ENCODE measurements around the gene B3GNT5. TPM values are rescaled to one million over a fixed set of nuclear protein-coding genes. Genes with fewer than 3 reads are reported as not detected.

B3GNT5 gene
- total and polyA plus RNA-seq, 2 donors (not counting 1 experiment from before 2014, with no cell fraction given): 0.07 to 0.37 TPM

DNA sequence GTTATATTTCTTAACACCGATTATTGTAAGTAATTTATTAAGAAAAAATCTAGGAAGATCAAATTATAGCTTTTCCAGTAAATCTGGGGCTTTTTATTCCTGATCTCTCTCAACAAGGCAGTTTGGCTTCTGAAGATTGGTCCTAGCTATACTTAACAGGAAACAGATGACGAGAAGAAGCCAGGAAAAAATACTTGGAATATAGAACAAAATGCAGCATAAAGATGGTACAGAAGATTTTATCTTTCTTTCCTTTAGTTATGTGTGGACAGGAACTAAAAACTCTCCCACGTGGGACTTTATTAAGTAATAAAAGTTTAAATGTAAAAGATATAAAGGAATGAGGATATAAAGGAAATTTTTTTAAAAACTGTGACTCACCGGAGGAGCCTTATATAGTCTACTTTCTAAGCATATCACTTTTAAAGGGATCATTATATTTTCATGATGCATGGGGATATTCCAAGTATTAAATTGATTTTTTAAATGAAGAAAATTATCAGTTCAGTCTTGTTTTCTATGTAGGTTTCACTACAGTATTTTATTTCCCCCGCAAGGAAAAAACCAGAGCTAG, 8.2 kb downstream of the B3GNT5 start:
- Mint-ChIP-seq H3K4me3 (no peak overlapping the region), H3K27me3 (peaks cover 19% of the 10 kb centered on the region), H3K9me3 (ENCODE audit: insufficient read depth) (no peaks in the 10 kb centered on the region), H3K27ac (no peak overlapping the region), H3K4me1 (peaks cover 19% of the 10 kb centered on the region)
- Histone ChIP-seq H3K27ac (ENCODE audit: low read length in 2 of 2) (no peak overlapping the region), H3K9ac (ENCODE audit: low read length) (no peak overlapping the region), H3K4me3 (ENCODE audit: control extremely low read depth in 1 of 5, extremely low read depth in 1 of 5, insufficient read depth in 1 of 5, low read depth in 2 of 5, low read length in 4 of 5) (no peak overlapping the region), H3K9me3 (ENCODE audit: control extremely low read depth in 1 of 3, control insufficient read depth in 2 of 3, insufficient read depth in 1 of 3, low read length in 2 of 3) (no peaks in the 10 kb centered on the region), H3K27me3 (replicated peaks in 1 of 4; ENCODE audit: control extremely low read depth in 1 of 4, control insufficient read depth in 3 of 4, insufficient read depth in 4 of 4, low read length in 3 of 4) (peaks cover 0 to 9% (median 1%) of the 10 kb centered on the region in 4 experiments), H4K20me1 (ENCODE audit: control insufficient read depth, insufficient read depth, low read length, poor library complexity, severe bottlenecking) (no peaks in the 10 kb centered on the region), H3K4me1 (ENCODE audit: control insufficient read depth in 2 of 2, insufficient read depth in 2 of 2, low read length in 2 of 2) (peaks cover 15 to 18% of the 10 kb centered on the region in 2 donors), H3K4me2 (replicated peaks; ENCODE audit: low read depth, low read length, poor library complexity, severe bottlenecking) (no peak overlapping the region), H3K79me2 (ENCODE audit: control insufficient read depth, insufficient read depth, low read length) (no peaks in the 10 kb centered on the region), H3K36me3 (replicated peaks in 1 of 2; ENCODE audit: control extremely low read depth in 1 of 2, control insufficient read depth in 1 of 2, extremely low read depth in 1 of 2, insufficient read depth in 2 of 2, low read length in 1 of 2) (no peaks in the 10 kb centered on the region), H2AFZ (ENCODE audit: insufficient read depth, low read depth, low read length, poor library complexity, severe bottlenecking) (no peak overlapping the region)
- WGBS (ENCODE audit: insufficient coverage): no CpG with 5 or more reads among the region's 5 CpGs
- ChIA-PET CTCF (interaction anchor here (1.6 kb wide), 1 partner anchor 24 kb away, joined by 6 read pairs; no protein-coding TSS in a partner anchor), POLR2A (no interaction called here)
- ATAC-seq (ENCODE audit: low read depth) (no peak), DNase-seq (no peak)
- TF ChIP-seq EZH2 (IDR thresholded peaks at IDR 0.05; ENCODE audit: borderline replicate concordance, insufficient read depth, low read depth, low read length, poor library complexity, severe bottlenecking): no peak
- TF ChIP-seq, protein P1, sequence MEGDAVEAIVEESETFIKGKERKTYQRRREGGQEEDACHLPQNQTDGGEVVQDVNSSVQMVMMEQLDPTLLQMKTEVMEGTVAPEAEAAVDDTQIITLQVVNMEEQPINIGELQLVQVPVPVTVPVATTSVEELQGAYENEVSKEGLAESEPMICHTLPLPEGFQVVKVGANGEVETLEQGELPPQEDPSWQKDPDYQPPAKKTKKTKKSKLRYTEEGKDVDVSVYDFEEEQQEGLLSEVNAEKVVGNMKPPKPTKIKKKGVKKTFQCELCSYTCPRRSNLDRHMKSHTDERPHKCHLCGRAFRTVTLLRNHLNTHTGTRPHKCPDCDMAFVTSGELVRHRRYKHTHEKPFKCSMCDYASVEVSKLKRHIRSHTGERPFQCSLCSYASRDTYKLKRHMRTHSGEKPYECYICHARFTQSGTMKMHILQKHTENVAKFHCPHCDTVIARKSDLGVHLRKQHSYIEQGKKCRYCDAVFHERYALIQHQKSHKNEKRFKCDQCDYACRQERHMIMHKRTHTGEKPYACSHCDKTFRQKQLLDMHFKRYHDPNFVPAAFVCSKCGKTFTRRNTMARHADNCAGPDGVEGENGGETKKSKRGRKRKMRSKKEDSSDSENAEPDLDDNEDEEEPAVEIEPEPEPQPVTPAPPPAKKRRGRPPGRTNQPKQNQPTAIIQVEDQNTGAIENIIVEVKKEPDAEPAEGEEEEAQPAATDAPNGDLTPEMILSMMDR (IDR thresholded peaks at IDR 0.05): no peak
- intact Hi-C loops (cut with micrococcal nuclease): loop anchor here (2.0 kb wide), 1 partner anchor 26 kb away; no protein-coding TSS in a partner anchor

DNA sequence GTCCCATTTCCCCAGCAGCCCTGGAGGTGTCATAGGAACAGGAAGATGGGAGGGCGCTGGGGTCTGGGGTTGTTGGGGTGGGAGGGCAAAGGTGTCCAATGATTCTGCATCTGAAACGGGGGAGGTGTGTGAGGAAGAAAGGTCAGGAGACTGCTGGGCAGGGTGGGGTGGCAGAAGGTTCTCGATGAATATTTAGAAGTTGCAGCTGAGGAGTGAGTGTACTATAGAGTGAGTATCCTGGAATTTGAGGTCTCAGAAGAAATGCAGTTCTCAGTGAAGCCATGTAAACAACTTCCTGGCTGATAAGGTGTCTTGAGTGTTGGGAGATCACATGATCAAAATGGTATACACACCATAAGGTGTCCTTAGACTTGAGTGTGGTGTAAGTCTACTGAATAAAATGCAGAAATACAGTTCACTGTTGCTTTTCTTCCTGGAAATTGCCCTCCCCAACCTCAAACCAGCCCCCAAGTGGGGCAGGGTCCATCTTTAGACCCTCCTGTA, 9.9 kb downstream of the B3GNT5 start:
- 94% methylated on average over 3 of the region's 3 CpGs for WGBS (ENCODE audit: insufficient coverage)
- no peak for TF ChIP-seq EZH2 (IDR thresholded peaks at IDR 0.05; ENCODE audit: borderline replicate concordance, insufficient read depth, low read depth, low read length, poor library complexity, severe bottlenecking)
- TF ChIP-seq, protein P1 (IDR thresholded peaks at IDR 0.05): no peak
- Histone ChIP-seq H3K79me2 (ENCODE audit: control insufficient read depth, insufficient read depth, low read length) (no peaks in the 10 kb centered on the region), H4K20me1 (ENCODE audit: control insufficient read depth, insufficient read depth, low read length, poor library complexity, severe bottlenecking) (no peaks in the 10 kb centered on the region), H3K4me1 (ENCODE audit: control insufficient read depth in 2 of 2, insufficient read depth in 2 of 2, low read length in 2 of 2) (peaks cover 15 to 18% of the 10 kb centered on the region in 2 donors), H3K36me3 (replicated peaks in 1 of 2; ENCODE audit: control extremely low read depth in 1 of 2, control insufficient read depth in 1 of 2, extremely low read depth in 1 of 2, insufficient read depth in 2 of 2, low read length in 1 of 2) (no peaks in the 10 kb centered on the region), H3K9me3 (ENCODE audit: control extremely low read depth in 1 of 3, control insufficient read depth in 2 of 3, insufficient read depth in 1 of 3, low read length in 2 of 3) (no peaks in the 10 kb centered on the region), H3K27me3 (replicated peaks in 1 of 4; ENCODE audit: control extremely low read depth in 1 of 4, control insufficient read depth in 3 of 4, insufficient read depth in 4 of 4, low read length in 3 of 4) (peaks cover 0 to 3% (median 0%) of the 10 kb centered on the region in 4 experiments), H3K9ac (ENCODE audit: low read length) (no peak overlapping the region), H3K4me2 (replicated peaks; ENCODE audit: low read depth, low read length, poor library complexity, severe bottlenecking) (no peak overlapping the region), H3K27ac (ENCODE audit: low read length in 2 of 2) (no peak overlapping the region), H2AFZ (ENCODE audit: insufficient read depth, low read depth, low read length, poor library complexity, severe bottlenecking) (no peak overlapping the region), H3K4me3 (ENCODE audit: control extremely low read depth in 1 of 5, extremely low read depth in 1 of 5, insufficient read depth in 1 of 5, low read depth in 2 of 5, low read length in 4 of 5) (no peak overlapping the region)
- Mint-ChIP-seq H3K27ac (no peak overlapping the region), H3K27me3 (peaks cover 8% of the 10 kb centered on the region), H3K4me1 (peaks cover 19% of the 10 kb centered on the region), H3K9me3 (ENCODE audit: insufficient read depth) (no peaks in the 10 kb centered on the region), H3K4me3 (no peak overlapping the region)
- intact Hi-C loops (cut with micrococcal nuclease): no loop called here
- ChIA-PET POLR2A (no interaction called here), CTCF (no interaction called here)
- ATAC-seq (ENCODE audit: low read depth): no peak
- no peak for DNase-seq

Data from B cell (primary cell).